Measurements from ENCODE around the gene LILRB1. TPM values are rescaled to one million over a fixed set of nuclear protein-coding genes. Genes with fewer than 3 reads are reported as not detected.

Gene LILRB1
- total RNA-seq, 1 donor from 2014 or later = not detected

DNA sequence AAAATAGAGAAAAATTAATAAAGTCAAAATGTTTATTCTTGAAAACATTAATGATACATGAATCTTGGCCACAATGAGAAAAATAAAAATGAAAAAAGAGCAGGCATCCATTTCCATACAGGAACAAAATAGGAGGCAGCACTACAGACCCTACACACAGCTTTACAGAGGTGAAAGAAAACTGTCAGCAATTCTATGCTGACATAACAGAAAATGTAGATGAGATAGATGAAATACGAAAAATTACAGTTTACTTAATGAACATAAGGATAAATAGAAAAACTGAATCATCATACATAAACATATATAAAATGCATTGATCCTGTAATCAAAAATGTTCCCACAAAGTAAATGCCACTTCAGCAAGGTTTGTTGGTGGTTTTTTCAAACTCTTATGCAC, 38.1 kb downstream of the LILRB1 start:
- peaks cover 7% of the 10 kb centered on the region for H3K9me3 ChIP-seq (ENCODE audit: insufficient read depth, low read depth, low read length)
- Mint-ChIP-seq H3K4me3 (ENCODE audit: unreplicated experiment) (no peak overlapping the region), H3K9me3 (ENCODE audit: unreplicated experiment) (peaks cover 4% of the 10 kb centered on the region), H3K4me1 (ENCODE audit: low read depth, unreplicated experiment) (no peaks in the 10 kb centered on the region), H3K27me3 (ENCODE audit: low read depth, unreplicated experiment) (no peaks in the 10 kb centered on the region), H3K27ac (ENCODE audit: unreplicated experiment) (no peak overlapping the region), H3K36me3 (ENCODE audit: low read depth, unreplicated experiment) (no peaks in the 10 kb centered on the region)
- H3K27me3 ChIP-seq (ENCODE audit: insufficient read depth, low read length) = no peaks in the 10 kb centered on the region
- no peaks in the 10 kb centered on the region for H3K36me3 ChIP-seq (ENCODE audit: insufficient read depth, low read length)
- H3K27ac ChIP-seq (ENCODE audit: low read depth, low read length) = no peak overlapping the region
- DNase-seq (ENCODE audit: low read depth) = no peak
- no peaks in the 10 kb centered on the region for H4K20me1 ChIP-seq (ENCODE audit: insufficient read depth, low read length)
- no peak for FAIRE-seq
- no peak overlapping the region for H2AFZ ChIP-seq (ENCODE audit: low read depth, low read length)
- no peaks in the 10 kb centered on the region for H3K4me1 ChIP-seq (ENCODE audit: insufficient read depth, low read length)
- no peak overlapping the region for H3K4me2 ChIP-seq (ENCODE audit: low read length)
- H3K9ac ChIP-seq (ENCODE audit: low read length) = no peak overlapping the region
- no peak for TF ChIP-seq EZH2 (IDR thresholded peaks at IDR 0.05; ENCODE audit: insufficient read depth, low read length)
- TF ChIP-seq, protein P1, sequence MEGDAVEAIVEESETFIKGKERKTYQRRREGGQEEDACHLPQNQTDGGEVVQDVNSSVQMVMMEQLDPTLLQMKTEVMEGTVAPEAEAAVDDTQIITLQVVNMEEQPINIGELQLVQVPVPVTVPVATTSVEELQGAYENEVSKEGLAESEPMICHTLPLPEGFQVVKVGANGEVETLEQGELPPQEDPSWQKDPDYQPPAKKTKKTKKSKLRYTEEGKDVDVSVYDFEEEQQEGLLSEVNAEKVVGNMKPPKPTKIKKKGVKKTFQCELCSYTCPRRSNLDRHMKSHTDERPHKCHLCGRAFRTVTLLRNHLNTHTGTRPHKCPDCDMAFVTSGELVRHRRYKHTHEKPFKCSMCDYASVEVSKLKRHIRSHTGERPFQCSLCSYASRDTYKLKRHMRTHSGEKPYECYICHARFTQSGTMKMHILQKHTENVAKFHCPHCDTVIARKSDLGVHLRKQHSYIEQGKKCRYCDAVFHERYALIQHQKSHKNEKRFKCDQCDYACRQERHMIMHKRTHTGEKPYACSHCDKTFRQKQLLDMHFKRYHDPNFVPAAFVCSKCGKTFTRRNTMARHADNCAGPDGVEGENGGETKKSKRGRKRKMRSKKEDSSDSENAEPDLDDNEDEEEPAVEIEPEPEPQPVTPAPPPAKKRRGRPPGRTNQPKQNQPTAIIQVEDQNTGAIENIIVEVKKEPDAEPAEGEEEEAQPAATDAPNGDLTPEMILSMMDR (IDR thresholded peaks at IDR 0.05; ENCODE audit: insufficient read depth, low read depth, low read length) = no peak
- H3K4me3 ChIP-seq (ENCODE audit: insufficient read depth, low read depth, low read length) = no peak overlapping the region
- H3K79me2 ChIP-seq (ENCODE audit: insufficient read depth, low read length) = no peaks in the 10 kb centered on the region

DNA sequence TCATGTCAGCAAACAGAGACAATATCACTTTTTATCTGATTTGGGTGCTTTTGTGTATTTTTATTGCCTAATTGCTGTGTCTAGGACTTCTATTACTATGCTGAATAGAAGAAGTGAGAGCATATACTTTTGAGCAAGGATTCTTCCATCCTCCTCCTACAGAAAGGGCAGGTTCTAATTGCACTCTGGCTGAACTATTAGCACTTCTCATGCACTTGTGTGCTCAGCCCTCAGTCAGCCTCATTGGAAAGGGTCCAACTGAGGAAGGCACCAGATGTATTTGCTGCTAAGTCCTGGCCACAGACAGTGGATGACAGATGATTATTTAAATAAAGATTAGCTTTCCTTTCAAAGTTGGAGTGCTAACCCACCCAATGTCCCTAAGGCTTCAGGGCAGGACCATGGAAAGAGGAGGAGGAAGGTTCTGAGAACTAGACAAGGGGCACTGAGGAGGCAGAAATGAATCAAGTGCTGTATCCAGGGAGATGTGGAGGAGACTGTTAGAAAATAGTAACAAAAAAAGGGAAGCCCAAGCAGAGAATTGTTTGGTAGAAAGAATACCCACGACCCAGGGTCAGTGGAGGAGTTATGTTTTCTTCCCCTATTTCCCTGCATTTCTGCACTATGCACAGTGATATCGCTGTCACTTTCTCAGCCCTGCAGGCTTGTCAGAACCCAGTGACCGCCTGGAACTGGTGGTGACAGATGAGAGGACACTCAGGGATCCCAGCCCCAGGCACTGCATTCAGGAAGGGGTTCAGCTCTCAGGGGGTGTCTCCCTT, 40.5 kb downstream of the LILRB1 start:
- Histone ChIP-seq H3K4me2 (ENCODE audit: low read length) (no peak overlapping the region), H3K4me3 (ENCODE audit: insufficient read depth, low read depth, low read length) (no peak overlapping the region), H3K27ac (ENCODE audit: low read depth, low read length) (no peak overlapping the region), H3K27me3 (ENCODE audit: insufficient read depth, low read length) (no peaks in the 10 kb centered on the region), H3K9ac (ENCODE audit: low read length) (no peak overlapping the region), H3K4me1 (ENCODE audit: insufficient read depth, low read length) (no peaks in the 10 kb centered on the region), H3K36me3 (ENCODE audit: insufficient read depth, low read length) (no peaks in the 10 kb centered on the region), H3K9me3 (ENCODE audit: insufficient read depth, low read depth, low read length) (no peaks in the 10 kb centered on the region), H3K79me2 (ENCODE audit: insufficient read depth, low read length) (no peaks in the 10 kb centered on the region), H4K20me1 (ENCODE audit: insufficient read depth, low read length) (no peaks in the 10 kb centered on the region), H2AFZ (ENCODE audit: low read depth, low read length) (no peak overlapping the region)
- Mint-ChIP-seq H3K9me3 (ENCODE audit: unreplicated experiment) (peaks cover 4% of the 10 kb centered on the region), H3K27ac (ENCODE audit: unreplicated experiment) (no peak overlapping the region), H3K27me3 (ENCODE audit: low read depth, unreplicated experiment) (no peaks in the 10 kb centered on the region), H3K4me1 (ENCODE audit: low read depth, unreplicated experiment) (no peaks in the 10 kb centered on the region), H3K4me3 (ENCODE audit: unreplicated experiment) (no peak overlapping the region), H3K36me3 (ENCODE audit: low read depth, unreplicated experiment) (no peaks in the 10 kb centered on the region)
- no peak for DNase-seq (ENCODE audit: low read depth)
- TF ChIP-seq, protein P1 (IDR thresholded peaks at IDR 0.05; ENCODE audit: insufficient read depth, low read depth, low read length) = no peak
- FAIRE-seq = no peak

DNA sequence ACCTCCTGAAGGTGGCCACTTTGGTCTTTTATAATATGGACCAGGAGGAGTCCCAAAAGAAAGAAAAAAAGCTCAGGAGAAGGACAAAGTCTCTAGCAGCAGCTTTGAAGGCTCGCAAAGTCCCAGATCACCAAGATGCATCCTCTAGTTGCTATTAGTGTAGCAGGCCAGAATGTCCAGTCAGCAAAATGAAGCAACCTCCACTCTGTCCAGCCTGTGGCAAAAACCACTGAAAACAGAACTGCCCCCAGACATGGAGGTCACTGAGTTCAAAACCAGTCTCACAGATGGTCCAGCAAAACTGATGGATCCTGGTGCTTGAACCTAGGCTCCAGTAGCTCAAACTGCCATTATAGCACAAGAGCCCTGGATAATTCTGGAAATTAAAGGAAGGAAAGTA, 42.9 kb downstream of the LILRB1 start:
- H3K27me3 Mint-ChIP-seq (ENCODE audit: low read depth, unreplicated experiment) = no peaks in the 10 kb centered on the region
- Histone ChIP-seq H3K9me3 (ENCODE audit: insufficient read depth, low read depth, low read length) (no peaks in the 10 kb centered on the region), H2AFZ (ENCODE audit: low read depth, low read length) (no peak overlapping the region), H3K79me2 (ENCODE audit: insufficient read depth, low read length) (no peaks in the 10 kb centered on the region), H3K9ac (ENCODE audit: low read length) (no peak overlapping the region), H3K4me3 (ENCODE audit: insufficient read depth, low read depth, low read length) (no peak overlapping the region), H3K4me1 (ENCODE audit: insufficient read depth, low read length) (no peaks in the 10 kb centered on the region), H3K27me3 (ENCODE audit: insufficient read depth, low read length) (no peaks in the 10 kb centered on the region), H4K20me1 (ENCODE audit: insufficient read depth, low read length) (no peaks in the 10 kb centered on the region), H3K36me3 (ENCODE audit: insufficient read depth, low read length) (no peaks in the 10 kb centered on the region), H3K27ac (ENCODE audit: low read depth, low read length) (no peak overlapping the region), H3K4me2 (ENCODE audit: low read length) (no peak overlapping the region)
- H3K27ac Mint-ChIP-seq (ENCODE audit: unreplicated experiment) = no peak overlapping the region
- TF ChIP-seq EZH2 (IDR thresholded peaks at IDR 0.05; ENCODE audit: insufficient read depth, low read length) = no peak
- TF ChIP-seq, protein P1 (IDR thresholded peaks at IDR 0.05; ENCODE audit: insufficient read depth, low read depth, low read length) = no peak
- FAIRE-seq = no peak
- peaks cover 5% of the 10 kb centered on the region for H3K9me3 Mint-ChIP-seq (ENCODE audit: unreplicated experiment)
- DNase-seq (ENCODE audit: low read depth) = no peak
- no peaks in the 10 kb centered on the region for H3K36me3 Mint-ChIP-seq (ENCODE audit: low read depth, unreplicated experiment)
- no peaks in the 10 kb centered on the region for H3K4me1 Mint-ChIP-seq (ENCODE audit: low read depth, unreplicated experiment)
- H3K4me3 Mint-ChIP-seq (ENCODE audit: unreplicated experiment) = no peak overlapping the region

Data from astrocyte (in vitro differentiated cells and primary cell).